Loucy (cell line): ENCODE measurements around the gene WBP1L.

ENCODE experiments used
- EZH2phosphoT487 ChIP-seq: fragments of 200-600 bp; IDR thresholded peaks from 2 replicates; pipeline ENCODE4 v1.6.1; 2018; ENCODE audit warnings: antibody characterized with exemption, mild to moderate bottlenecking, moderate library complexity, borderline replicate concordance
- TF ChIP-seq, protein P1 (sequence below): fragments of 200-600 bp; sonication (generic); conservative IDR thresholded peaks from 2 replicates; pipeline ENCODE4 v1.5.1; 2014; ENCODE audit warnings: mild to moderate bottlenecking, antibody characterized with exemption, low read length

GRCh38 chr10:102815790-102816549 is 72.2 kb downstream of the WBP1L start:
- TF ChIP-seq, protein P1, sequence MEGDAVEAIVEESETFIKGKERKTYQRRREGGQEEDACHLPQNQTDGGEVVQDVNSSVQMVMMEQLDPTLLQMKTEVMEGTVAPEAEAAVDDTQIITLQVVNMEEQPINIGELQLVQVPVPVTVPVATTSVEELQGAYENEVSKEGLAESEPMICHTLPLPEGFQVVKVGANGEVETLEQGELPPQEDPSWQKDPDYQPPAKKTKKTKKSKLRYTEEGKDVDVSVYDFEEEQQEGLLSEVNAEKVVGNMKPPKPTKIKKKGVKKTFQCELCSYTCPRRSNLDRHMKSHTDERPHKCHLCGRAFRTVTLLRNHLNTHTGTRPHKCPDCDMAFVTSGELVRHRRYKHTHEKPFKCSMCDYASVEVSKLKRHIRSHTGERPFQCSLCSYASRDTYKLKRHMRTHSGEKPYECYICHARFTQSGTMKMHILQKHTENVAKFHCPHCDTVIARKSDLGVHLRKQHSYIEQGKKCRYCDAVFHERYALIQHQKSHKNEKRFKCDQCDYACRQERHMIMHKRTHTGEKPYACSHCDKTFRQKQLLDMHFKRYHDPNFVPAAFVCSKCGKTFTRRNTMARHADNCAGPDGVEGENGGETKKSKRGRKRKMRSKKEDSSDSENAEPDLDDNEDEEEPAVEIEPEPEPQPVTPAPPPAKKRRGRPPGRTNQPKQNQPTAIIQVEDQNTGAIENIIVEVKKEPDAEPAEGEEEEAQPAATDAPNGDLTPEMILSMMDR = no peak
- TF ChIP-seq EZH2phosphoT487 = no peak
